BJ (cell line): Measurements from ENCODE around the gene THTPA. TPM values are rescaled to one million over a fixed set of nuclear protein-coding genes. Genes with fewer than 3 reads are reported as not detected.

Source experiments
- CTCF ChIA-PET: fragments of 350-600 bp; formaldehyde crosslinking; extraction: SDS; loops from one replicate; lab custom pipeline; 2021; ENCODE audit warnings: antibody characterized with exemption, inconsistent platforms; lab: Yijun Ruan, JAX
- POLR2A ChIA-PET: fragments of 300-600 bp; sonication (Branson Sonifier 250); formaldehyde crosslinking; extraction: SDS; loops from one replicate; lab custom pipeline; 2021; ENCODE audit warnings: antibody characterized with exemption; lab: Charles Lee
- DNase-seq: peaks from one replicate; pipeline ENCODE4 v3.0.0-alpha.2; 2011; ENCODE audit warnings: low read depth
- H3K27me3 ChIP-seq: 2 replicates; pipeline ENCODE4 v1.6.0; 2011; ENCODE audit warnings: low read length; ENCODE audit not compliant: control insufficient read depth, insufficient read depth
- H3K36me3 ChIP-seq: 2 replicates; pipeline ENCODE4 v1.5.1; 2011; ENCODE audit warnings: low read length; ENCODE audit not compliant: control insufficient read depth, insufficient read depth
- H3K4me3 ChIP-seq: 2 replicates; pipeline ENCODE4 v1.5.1; 2011; ENCODE audit warnings: low read depth, mild to moderate bottlenecking, control low read depth, low read length
- CTCF ChIP-seq: IDR thresholded peaks from 2 replicates; pipeline ENCODE4 v1.5.1; 2011; ENCODE audit warnings: low read depth, mild to moderate bottlenecking, control low read depth, inconsistent platforms, low read length, moderate library complexity; ENCODE audit not compliant: insufficient read depth
- polyA plus RNA-seq: library from polyadenylated mRNA; depleted of rRNA; stranded (reverse); fragments of >200 nt; gene quantifications from 2 replicates; pipeline ENCODE4 v1.2.3, GENCODE V29; 2011

Gene THTPA
- polyA plus RNA-seq, 1 experiment = 14.2 TPM

GRCh38 chr14:23555533-23555881 lies 564 bp upstream of the THTPA start:
- TF ChIP-seq CTCF = no peak
- H3K27me3 ChIP-seq = no peaks in the 10 kb centered on the region
- H3K4me3 ChIP-seq = peak overlapping the region; percentile 61
- peaks cover 3% of the 10 kb centered on the region; the same call in 1 of the 2 replicates for H3K36me3 ChIP-seq
- no peak for DNase-seq
- ChIA-PET CTCF (interaction anchor here (16.8 kb wide), 1 partner anchor 78 kb away, joined by 479 read pairs; the partner anchor contains the start of gene NGDN), POLR2A (no interaction called here)

- no peak for DNase-seq
- peaks cover 6% of the 10 kb centered on the region; the same call in 1 of the 2 replicates for H3K36me3 ChIP-seq
- CTCF ChIA-PET = interaction anchor here (1.2 to 16.8 kb wide), 3 partner anchors 12 to 79 kb away, joined by 3 to 479 read pairs (median 7); partner anchors contain the start of gene NGDN
- POLR2A ChIA-PET = no interaction called here
- TF ChIP-seq CTCF = no peak
- H3K4me3 ChIP-seq = peak overlapping the region; percentile 61
- no peaks in the 10 kb centered on the region for H3K27me3 ChIP-seq
Observed at GRCh38 chr14:23556700-23557440, 799 bp downstream of the THTPA start.

- no peak overlapping the region for H3K4me3 ChIP-seq
Observed at GRCh38 chr14:23557521-23557920, 1.4 kb downstream of the THTPA start.

GRCh38 chr14:23557946-23558345 lies 1.9 kb downstream of the THTPA start:
- DNase-seq = no peak
- no peak for TF ChIP-seq CTCF
- H3K4me3 ChIP-seq = no peak overlapping the region
- H3K36me3 ChIP-seq = peaks cover 8% of the 10 kb centered on the region
- no peaks in the 10 kb centered on the region for H3K27me3 ChIP-seq
- ChIA-PET POLR2A (no interaction called here), CTCF (interaction anchor here (0.6 to 16.8 kb wide), 11 partner anchors 9 to 259 kb away, joined by 3 to 479 read pairs (median 7); partner anchors contain the start of gene NGDN)

More at GRCh38 chr14:23557521-23557920, 1.4 kb downstream of the THTPA start:
- no peak for DNase-seq
- no peak for TF ChIP-seq CTCF
- CTCF ChIA-PET = interaction anchor here (0.6 to 16.8 kb wide), 7 partner anchors 11 to 259 kb away, joined by 3 to 479 read pairs (median 3); partner anchors contain the start of gene NGDN
- H3K36me3 ChIP-seq = peaks cover 8% of the 10 kb centered on the region; the same call in 1 of the 2 replicates
- H3K27me3 ChIP-seq = no peaks in the 10 kb centered on the region
- POLR2A ChIA-PET = no interaction called here

GRCh38 chr14:23558346-23559009 lies 2.4 kb downstream of the THTPA start:
- ChIA-PET CTCF (interaction anchor here (0.6 to 16.8 kb wide), 16 partner anchors 9 to 236 kb away, joined by 3 to 479 read pairs (median 6); partner anchors contain the start of gene NGDN), POLR2A (no interaction called here)
- Histone ChIP-seq H3K4me3 (no peak overlapping the region), H3K27me3 (no peaks in the 10 kb centered on the region), H3K36me3 (peaks cover 8% of the 10 kb centered on the region)
- no peak for TF ChIP-seq CTCF
- DNase-seq = no peak
